Thyroid gland (tissue), 4 donors: ENCODE data around the gene CLDN11.

Source experiments
- POLR2A ChIP-seq, 2 donors: fragments of 450-650 bp; IDR thresholded peaks; one replicate each; pipeline ENCODE4 v1.6.1; 2017; ENCODE audit warnings: antibody characterized with exemption in 2 of 2, mild to moderate bottlenecking in 2 of 2, moderate library complexity in 1 of 2
- TF ChIP-seq, protein P1 (sequence below), 6 experiments: fragments of 200-600 bp in 3 of 6; fragments of 450-650 bp in 3 of 6; sonication (generic) in 3 of 6; IDR thresholded peaks; one replicate each; pipeline ENCODE4 v1.5.1; 2016 to 2019; ENCODE audit warnings: antibody characterized with exemption in 6 of 6, mild to moderate bottlenecking in 2 of 6, inconsistent platforms in 1 of 6, moderate library complexity in 1 of 6

DNA sequence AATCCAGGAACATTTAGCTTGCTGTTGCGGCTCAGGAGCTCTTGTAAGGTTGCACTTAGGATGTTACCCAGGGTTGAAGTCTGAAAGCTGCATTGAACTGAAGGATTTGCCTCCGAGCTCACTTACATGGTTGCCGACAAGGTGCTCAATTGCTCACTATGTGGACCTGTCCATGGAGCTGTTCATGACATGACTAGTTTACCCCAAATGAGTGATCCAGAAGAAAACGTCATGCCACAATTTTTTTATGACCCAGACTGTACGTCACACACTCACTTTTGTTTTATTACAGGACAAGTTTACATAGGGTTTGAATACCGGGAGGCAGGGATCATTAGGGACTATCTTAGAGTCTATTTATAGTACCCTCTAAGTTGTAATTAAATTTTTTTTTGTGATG lies 21.0 kb upstream of the CLDN11 start:
- TF ChIP-seq, protein P1, sequence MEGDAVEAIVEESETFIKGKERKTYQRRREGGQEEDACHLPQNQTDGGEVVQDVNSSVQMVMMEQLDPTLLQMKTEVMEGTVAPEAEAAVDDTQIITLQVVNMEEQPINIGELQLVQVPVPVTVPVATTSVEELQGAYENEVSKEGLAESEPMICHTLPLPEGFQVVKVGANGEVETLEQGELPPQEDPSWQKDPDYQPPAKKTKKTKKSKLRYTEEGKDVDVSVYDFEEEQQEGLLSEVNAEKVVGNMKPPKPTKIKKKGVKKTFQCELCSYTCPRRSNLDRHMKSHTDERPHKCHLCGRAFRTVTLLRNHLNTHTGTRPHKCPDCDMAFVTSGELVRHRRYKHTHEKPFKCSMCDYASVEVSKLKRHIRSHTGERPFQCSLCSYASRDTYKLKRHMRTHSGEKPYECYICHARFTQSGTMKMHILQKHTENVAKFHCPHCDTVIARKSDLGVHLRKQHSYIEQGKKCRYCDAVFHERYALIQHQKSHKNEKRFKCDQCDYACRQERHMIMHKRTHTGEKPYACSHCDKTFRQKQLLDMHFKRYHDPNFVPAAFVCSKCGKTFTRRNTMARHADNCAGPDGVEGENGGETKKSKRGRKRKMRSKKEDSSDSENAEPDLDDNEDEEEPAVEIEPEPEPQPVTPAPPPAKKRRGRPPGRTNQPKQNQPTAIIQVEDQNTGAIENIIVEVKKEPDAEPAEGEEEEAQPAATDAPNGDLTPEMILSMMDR (IDR thresholded peaks at IDR 0.05): no peak
- no peak for TF ChIP-seq POLR2A (IDR thresholded peaks at IDR 0.05)
